Hematopoietic multipotent progenitor cell treated with erythropoietin and hydrocortisone succinate and interleukin-3 and kit ligand, for 17 days (in vitro differentiated cells): ENCODE results near the gene CLCN3.
"Not testable (repeated sequence)": the region's sequence is repeated elsewhere in the genome, so short reads cannot be mapped to it uniquely, and the experiment has no call there.

Experiments used
- DNase-seq: peaks from one replicate; pipeline ENCODE4 v3.0.0-alpha.2; 2015; ENCODE audit warnings: low spot score

The CLCN3 gene

GRCh38 chr4:169707958-169708643, 87.7 kb downstream of the CLCN3 start:
- no peak for DNase-seq

GRCh38 chr4:169715826-169716225, 95.4 kb downstream of the CLCN3 start:
- no peak for DNase-seq

- DNase-seq, result no peak
Observed at GRCh38 chr4:169716677-169717076, 96.3 kb downstream of the CLCN3 start.

GRCh38 chr4:169720529-169720928, 100.2 kb downstream of the CLCN3 start:
- no peak for DNase-seq

- peak; percentile 44 for DNase-seq
Observed at GRCh38 chr4:169723207-169723965, 103.0 kb downstream of the CLCN3 start.

GRCh38 chr4:169724260-169724659, 103.9 kb downstream of the CLCN3 start:
- no peak for DNase-seq

GRCh38 chr4:169727616-169728015, 107.2 kb downstream of the CLCN3 start:
- DNase-seq, result no peak

GRCh38 chr4:169730564-169730963, 110.2 kb downstream of the CLCN3 start:
- DNase-seq, result no peak

GRCh38 chr4:169738604-169739003, 118.2 kb downstream of the CLCN3 start:
- not testable (repeated sequence) for DNase-seq

GRCh38 chr4:169741569-169741968, 121.2 kb downstream of the CLCN3 start:
- no peak for DNase-seq

GRCh38 chr4:169744601-169745000, 124.2 kb downstream of the CLCN3 start:
- DNase-seq, result no peak

- no peak for DNase-seq
Observed at GRCh38 chr4:169745291-169745690, 124.9 kb downstream of the CLCN3 start.

GRCh38 chr4:169756971-169757574, 136.7 kb downstream of the CLCN3 start:
- no peak for DNase-seq

GRCh38 chr4:169757575-169758184, 137.3 kb downstream of the CLCN3 start, which contains the start of gene HPF1:
Gene HPF1 (minus strand): TSS chr4:169757944. CDS start chr4:169757877, 67 bp downstream.
- peak; percentile 95 for DNase-seq

- no peak for DNase-seq
Observed at GRCh38 chr4:169758401-169758962, 138.1 kb downstream of the CLCN3 start.

GRCh38 chr4:169761846-169762245, 141.5 kb downstream of the CLCN3 start:
- DNase-seq, result no peak

- DNase-seq, result no peak
Observed at GRCh38 chr4:169765835-169766234, 145.5 kb downstream of the CLCN3 start.

- no peak for DNase-seq
Observed at GRCh38 chr4:169766741-169767140, 146.4 kb downstream of the CLCN3 start.

- no peak for DNase-seq
Observed at GRCh38 chr4:169768385-169768784, 148.0 kb downstream of the CLCN3 start.

GRCh38 chr4:169770416-169770815, 150.0 kb downstream of the CLCN3 start:
- DNase-seq, result no peak

GRCh38 chr4:169771556-169772080, 151.2 kb downstream of the CLCN3 start:
- DNase-seq, result not testable (repeated sequence)
